WTC11 (cell line): ENCODE measurements around the gene PLSCR4. TPM values are rescaled to one million over a fixed set of nuclear protein-coding genes. Genes with fewer than 3 reads are reported as not detected.

ENCODE experiments used
- ATAC-seq: fragments of 200-7000 bp; cut with Tn5 transposase; 2 replicates; pipeline ENCODE4 v1.10.0; 2021; ENCODE audit warnings: mild to moderate bottlenecking, moderate library complexity
- CTCF ChIA-PET: fragments of 300-600 bp; sonication (Branson Sonifier 250); formaldehyde crosslinking; loops from one replicate; lab custom pipeline; 2021; ENCODE audit warnings: antibody characterized with exemption; lab: Charles Lee
- POLR2A ChIA-PET: fragments of 350-600 bp; sonication (Branson Sonifier 250); formaldehyde crosslinking; loops from one replicate; lab custom pipeline; 2021; ENCODE audit warnings: antibody characterized with exemption; lab: Charles Lee
- DNase-seq: peaks from one replicate; pipeline ENCODE4 v3.0.0; 2021; ENCODE audit warnings: low spot score
- H3K27ac Mint-ChIP-seq: 2 replicates; pipeline ENCODE4 v1.8.0; 2021; ENCODE audit warnings: mixed read lengths
- H3K27me3 Mint-ChIP-seq: 2 replicates; pipeline ENCODE4 v1.8.0; 2021; ENCODE audit warnings: low read depth, mild to moderate bottlenecking, moderate library complexity, mixed read lengths
- H3K36me3 Mint-ChIP-seq: 2 replicates; pipeline ENCODE4 v1.8.0; 2021; ENCODE audit warnings: mixed read lengths
- H3K4me1 Mint-ChIP-seq: 2 replicates; pipeline ENCODE4 v1.8.0; 2022; ENCODE audit warnings: mixed read lengths
- H3K4me3 Mint-ChIP-seq: 2 replicates; pipeline ENCODE4 v1.8.0; 2021; ENCODE audit warnings: mild to moderate bottlenecking, moderate library complexity, mixed read lengths
- H3K9me3 Mint-ChIP-seq: 2 replicates; pipeline ENCODE4 v1.8.0; 2021; ENCODE audit warnings: mixed read lengths
- ARID4B ChIP-seq: sonication (generic); formaldehyde crosslinking; IDR thresholded peaks from 2 replicates; pipeline ENCODE4 v1.8.0; 2023; ENCODE audit warnings: missing genetic modification reagents, mild to moderate bottlenecking, borderline replicate concordance
- CBFB ChIP-seq: sonication (generic); formaldehyde crosslinking; IDR thresholded peaks from 2 replicates; pipeline ENCODE4 v1.8.1; 2022; ENCODE audit warnings: mild to moderate bottlenecking, low read depth, missing genetic modification reagents
- CREB1 ChIP-seq: sonication (generic); formaldehyde crosslinking; IDR thresholded peaks from 2 replicates; pipeline ENCODE4 v1.8.0; 2023; ENCODE audit warnings: mild to moderate bottlenecking, missing genetic modification reagents
- E2F4 ChIP-seq: sonication (generic); formaldehyde crosslinking; IDR thresholded peaks from 2 replicates; pipeline ENCODE4 v1.8.1; 2022; ENCODE audit warnings: low read depth, mild to moderate bottlenecking, moderate library complexity, missing genetic modification reagents, borderline replicate concordance
- ERG ChIP-seq: fragments of 250-450 bp; sonication (Bioruptor Pico); IDR thresholded peaks from 2 replicates; pipeline ENCODE4 v1.8.0; 2021; ENCODE audit warnings: mild to moderate bottlenecking
- FOXP1 ChIP-seq: sonication (generic); formaldehyde crosslinking; IDR thresholded peaks from 2 replicates; pipeline ENCODE4 v1.8.0; 2022; ENCODE audit warnings: missing genetic modification reagents, mild to moderate bottlenecking, moderate library complexity, borderline replicate concordance
- GABPB1 ChIP-seq: sonication (generic); formaldehyde crosslinking; IDR thresholded peaks from 2 replicates; pipeline ENCODE4 v1.8.1; 2023; ENCODE audit warnings: mild to moderate bottlenecking, missing genetic modification reagents
- HMGA2 ChIP-seq: fragments of 250-450 bp; sonication (Bioruptor Pico); IDR thresholded peaks from 2 replicates; pipeline ENCODE4 v1.4.0; 2021; ENCODE audit warnings: mild to moderate bottlenecking, moderate library complexity
- HMGXB4 ChIP-seq: sonication (generic); formaldehyde crosslinking; IDR thresholded peaks from 2 replicates; pipeline ENCODE4 v1.8.1; 2023; ENCODE audit warnings: mild to moderate bottlenecking, moderate library complexity, missing genetic modification reagents
- MAX ChIP-seq: sonication (generic); formaldehyde crosslinking; IDR thresholded peaks from 2 replicates; pipeline ENCODE4 v1.8.0; 2022; ENCODE audit warnings: mild to moderate bottlenecking, missing genetic modification reagents
- SP1 ChIP-seq: sonication (generic); formaldehyde crosslinking; conservative IDR thresholded peaks from 2 replicates; pipeline ENCODE4 v1.8.1; 2022; ENCODE audit warnings: missing genetic modification reagents
- TCF7 ChIP-seq: sonication (generic); formaldehyde crosslinking; IDR thresholded peaks from 2 replicates; pipeline ENCODE4 v1.8.0; 2022; ENCODE audit warnings: mild to moderate bottlenecking, low read depth, missing genetic modification reagents, moderate library complexity
- TEAD1 ChIP-seq: sonication (generic); formaldehyde crosslinking; IDR thresholded peaks from 2 replicates; pipeline ENCODE4 v1.8.0; 2022; ENCODE audit warnings: mild to moderate bottlenecking, missing genetic modification reagents
- TP53 ChIP-seq: sonication (generic); formaldehyde crosslinking; IDR thresholded peaks from 2 replicates; pipeline ENCODE4 v1.8.1; 2023; ENCODE audit warnings: mild to moderate bottlenecking, missing genetic modification reagents
- USF1 ChIP-seq: sonication (generic); formaldehyde crosslinking; IDR thresholded peaks from 2 replicates; pipeline ENCODE4 v1.8.0; 2022; ENCODE audit warnings: mild to moderate bottlenecking, missing genetic modification reagents
- ZBTB43 ChIP-seq: sonication (generic); formaldehyde crosslinking; IDR thresholded peaks from 2 replicates; pipeline ENCODE4 v1.8.1; 2023; ENCODE audit warnings: mild to moderate bottlenecking, missing genetic modification reagents
- ZNF219 ChIP-seq: sonication (generic); formaldehyde crosslinking; IDR thresholded peaks from 2 replicates; pipeline ENCODE4 v1.8.0; 2023; ENCODE audit warnings: missing genetic modification reagents, mild to moderate bottlenecking, borderline replicate concordance
- ZNF396 ChIP-seq: fragments of 250-450 bp; sonication (Bioruptor Pico); IDR thresholded peaks from 2 replicates; pipeline ENCODE4 v1.8.0; 2021; ENCODE audit warnings: mild to moderate bottlenecking, moderate library complexity, borderline replicate concordance
- ZNF423 ChIP-seq: fragments of 250-450 bp; sonication (Bioruptor Pico); IDR thresholded peaks from 2 replicates; pipeline ENCODE4 v2.1.2; 2022; ENCODE audit warnings: mild to moderate bottlenecking, moderate library complexity
- ZNF532 ChIP-seq: fragments of 250-450 bp; sonication (Bioruptor Pico); IDR thresholded peaks from 2 replicates; pipeline ENCODE4 v1.9.0; 2021; ENCODE audit warnings: mild to moderate bottlenecking, borderline replicate concordance
- total RNA-seq: library from RNA; stranded (reverse); gene quantifications from 3 replicates; pipeline ENCODE4 v1.2.3, GENCODE V29; 2021

Gene PLSCR4
- total RNA-seq, 1 experiment from 2014 or later = 3.5 TPM

- ChIA-PET POLR2A (interaction anchor here (0.5 to 1.3 kb wide), 4 partner anchors 23 to 308 kb away, joined by 3 to 4 read pairs (median 4); partner anchors contain the start of gene PLSCR2), CTCF (interaction anchor here (0.6 to 2.7 kb wide), 9 partner anchors 24 to 384 kb away, joined by 3 to 43 read pairs (median 5); no protein-coding TSS in a partner anchor)
- H3K9me3 Mint-ChIP-seq = no peaks in the 10 kb centered on the region
- peaks cover 68% of the 10 kb centered on the region for H3K4me1 Mint-ChIP-seq
- DNase-seq (peak; percentile 74), ATAC-seq (peak; percentile 75)
- H3K27ac Mint-ChIP-seq = peak within 1 kb of the TSS; percentile 97
- no peaks in the 10 kb centered on the region for H3K36me3 Mint-ChIP-seq
- peak within 1 kb of the TSS; percentile 83 for H3K4me3 Mint-ChIP-seq
- H3K27me3 Mint-ChIP-seq = peaks cover 16% of the 10 kb centered on the region
- TF ChIP-seq GABPB1 (CRISPR knock-in tag) (peak; percentile 44; the same call in 1 of the 2 replicates), ZBTB43 (CRISPR knock-in tag) (0 out of 2 replicates have a peak, but pooled peaks have one; percentile 75), HMGA2 (CRISPR knock-in tag) (no peak), ZNF219 (0 out of 2 replicates have a peak, but pooled peaks have one; percentile 26), ZNF532 (no peak), ZNF423 (CRISPR knock-in tag) (0 out of 2 replicates have a peak, but pooled peaks have one; percentile 38), ERG (CRISPR knock-in tag) (0 out of 2 replicates have a peak, but pooled peaks have one; percentile 39), MAX (CRISPR knock-in tag) (0 out of 2 replicates have a peak, but pooled peaks have one; percentile 24), FOXP1 (peak; percentile 65; the same call in 1 of the 2 replicates), TP53 (peak; percentile 74; the same call in 1 of the 2 replicates), ZNF396 (no peak), TCF7 (0 out of 2 replicates have a peak, but pooled peaks have one; percentile 22), TEAD1 (CRISPR knock-in tag) (peak; percentile 66; the same call in 1 of the 2 replicates), CBFB (CRISPR knock-in tag) (no peak), CREB1 (CRISPR knock-in tag) (no peak), USF1 (CRISPR knock-in tag) (peak; percentile 25; the same call in 1 of the 2 replicates), ARID4B (peak; percentile 56; the same call in 1 of the 2 replicates), HMGXB4 (CRISPR knock-in tag) (peak; percentile 69), E2F4 (CRISPR knock-in tag) (0 out of 2 replicates have a peak, but pooled peaks have one; percentile 79), SP1 (CRISPR knock-in tag) (peak; percentile 58; the same call in 1 of the 2 replicates)
These were observed 89.8 kb downstream of the PLSCR4 start, which contains the start of gene PLOD2 for GRCh38 chr3:146160964-146161662. PLOD2 (minus strand) TSS chr3:146161184; CDS start chr3:146160989, 195 bp downstream.
